ENCODE measurements around the gene CALCOCO2. TPM values are rescaled to one million over a fixed set of nuclear protein-coding genes. Genes with fewer than 3 reads are reported as not detected.
A peak's percentile ranks its signal among the peaks of the same experiment; 100 is the strongest.

The CALCOCO2 gene
- total and polyA plus RNA-seq, 2 of the 13 experiments (the other 11 are each of a cell fraction or from before 2014, with no cell fraction given) = 72.9 to 111 TPM

DNA sequence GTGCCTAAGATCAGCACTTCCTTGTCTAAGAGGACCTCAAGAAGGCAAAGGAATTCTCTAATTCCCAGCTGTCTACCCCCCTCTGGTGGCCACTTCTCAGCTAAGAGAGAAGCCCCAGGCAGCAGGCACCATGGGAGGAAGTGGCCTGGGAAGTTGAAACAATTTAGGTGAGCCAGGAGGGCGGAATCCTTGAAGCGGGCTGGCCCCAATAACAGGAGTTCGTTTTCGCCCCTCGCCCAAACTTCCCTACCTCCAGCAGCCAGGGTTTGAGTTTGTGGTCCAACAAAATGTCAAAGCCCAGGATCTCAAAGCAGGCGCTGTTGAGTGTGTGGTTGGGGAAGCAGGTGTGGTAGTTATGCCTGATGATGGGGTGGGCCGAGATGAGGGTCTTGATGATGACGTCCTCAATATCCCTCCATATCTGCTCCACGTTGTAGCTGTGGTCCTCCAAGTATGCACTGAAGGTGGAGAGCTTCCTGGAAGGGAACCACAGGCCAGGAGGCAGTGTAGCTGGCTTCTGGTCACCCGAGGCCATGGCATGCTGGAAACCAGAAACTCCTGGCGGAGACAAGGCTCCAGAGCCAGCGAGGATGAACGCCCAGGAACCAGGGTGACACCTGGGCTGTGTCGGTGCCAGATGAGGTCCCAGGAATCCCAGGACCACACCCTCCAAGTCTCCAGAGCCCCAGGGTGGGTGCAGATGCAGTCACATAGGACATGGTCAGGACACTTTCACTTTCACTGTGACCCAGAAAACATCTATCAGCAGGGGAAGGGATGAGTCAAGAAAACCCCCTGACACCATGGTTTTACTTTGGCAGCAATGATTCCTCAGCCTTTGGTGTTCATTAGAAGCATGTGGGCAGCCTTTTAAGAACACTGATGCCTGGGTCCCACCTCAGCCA lies 39.5 kb upstream of the CALCOCO2 start (continued):
- TF ChIP-seq MATR3 (CRISPR knock-in tag; IDR thresholded peaks at IDR 0.05) = no peak
- no peak for TF ChIP-seq ZFP82 (CRISPR knock-in tag; IDR thresholded peaks at IDR 0.05; ENCODE audit: borderline replicate concordance)
- peak; percentile 87 for TF ChIP-seq XRCC5 (optimal IDR thresholded peaks at IDR 0.05; ENCODE audit: low read length)
- TF ChIP-seq ZFYVE20 (CRISPR knock-in tag; IDR thresholded peaks at IDR 0.05; ENCODE audit: borderline replicate concordance, low read depth) = no peak
- no peak; the same call in 1 of the 2 replicates for TF ChIP-seq NKX3-1 (CRISPR knock-in tag; IDR thresholded peaks at IDR 0.05)
- no peak for TF ChIP-seq ZNF24 (IDR thresholded peaks at IDR 0.05)
- TF ChIP-seq TP53 (CRISPR knock-in tag; conservative IDR thresholded peaks at IDR 0.05) = no peak
- 0 out of 2 replicates have a peak, but pooled peaks have one; percentile 39 for TF ChIP-seq PHF20 (CRISPR knock-in tag; IDR thresholded peaks at IDR 0.05)
- 0 out of 2 replicates have a peak, but pooled peaks have one; percentile 60 for TF ChIP-seq ZNF761 (CRISPR knock-in tag; conservative IDR thresholded peaks at IDR 0.05)
- TF ChIP-seq SNAPC2 (CRISPR knock-in tag; IDR thresholded peaks at IDR 0.05) = no peak
- TF ChIP-seq ZNF670 (CRISPR knock-in tag; IDR thresholded peaks at IDR 0.05; ENCODE audit: borderline replicate concordance) = 0 out of 2 replicates have a peak, but pooled peaks have one; percentile 41
- TF ChIP-seq, protein P1, sequence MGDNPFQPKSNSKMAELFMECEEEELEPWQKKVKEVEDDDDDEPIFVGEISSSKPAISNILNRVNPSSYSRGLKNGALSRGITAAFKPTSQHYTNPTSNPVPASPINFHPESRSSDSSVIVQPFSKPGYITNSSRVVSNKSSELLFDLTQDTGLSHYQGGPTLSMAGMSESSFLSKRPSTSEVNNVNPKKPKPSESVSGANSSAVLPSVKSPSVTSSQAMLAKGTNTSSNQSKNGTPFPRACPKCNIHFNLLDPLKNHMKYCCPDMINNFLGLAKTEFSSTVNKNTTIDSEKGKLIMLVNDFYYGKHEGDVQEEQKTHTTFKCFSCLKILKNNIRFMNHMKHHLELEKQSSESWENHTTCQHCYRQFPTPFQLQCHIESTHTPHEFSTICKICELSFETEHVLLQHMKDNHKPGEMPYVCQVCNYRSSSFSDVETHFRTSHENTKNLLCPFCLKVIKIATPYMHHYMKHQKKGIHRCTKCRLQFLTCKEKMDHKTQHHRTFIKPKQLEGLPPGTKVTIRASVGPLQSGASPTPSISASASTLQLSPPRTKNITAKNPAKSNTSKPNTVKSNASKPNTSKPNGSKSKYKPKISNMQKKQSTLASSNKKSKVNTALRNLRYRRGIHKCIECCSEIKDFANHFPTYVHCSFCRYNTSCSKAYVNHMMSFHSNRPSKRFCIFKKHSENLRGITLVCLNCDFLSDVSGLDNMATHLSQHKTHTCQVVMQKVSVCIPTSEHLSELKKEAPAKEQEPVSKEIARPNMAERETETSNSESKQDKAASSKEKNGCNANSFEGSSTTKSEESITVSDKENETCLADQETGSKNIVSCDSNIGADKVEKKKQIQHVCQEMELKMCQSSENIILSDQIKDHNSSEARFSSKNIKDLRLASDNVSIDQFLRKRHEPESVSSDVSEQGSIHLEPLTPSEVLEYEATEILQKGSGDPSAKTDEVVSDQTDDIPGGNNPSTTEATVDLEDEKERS (CRISPR knock-in tag; IDR thresholded peaks at IDR 0.05) = no peak
- no peak for TF ChIP-seq ZSCAN30 (CRISPR knock-in tag; IDR thresholded peaks at IDR 0.05)
- no peak for TF ChIP-seq ZNF772 (CRISPR knock-in tag; IDR thresholded peaks at IDR 0.05)
- no peak for TF ChIP-seq ONECUT2 (CRISPR knock-in tag; IDR thresholded peaks at IDR 0.05)
- TF ChIP-seq GPN1 (CRISPR knock-in tag; IDR thresholded peaks at IDR 0.05; ENCODE audit: borderline replicate concordance) = 0 out of 2 replicates have a peak, but pooled peaks have one; percentile 40
- TF ChIP-seq SKI (IDR thresholded peaks at IDR 0.05; ENCODE audit: partially characterized antibody) = peak; percentile 7
- TF ChIP-seq GZF1 (CRISPR knock-in tag; IDR thresholded peaks at IDR 0.05) = 0 out of 2 replicates have a peak, but pooled peaks have one; percentile 56
- no peak for TF ChIP-seq ZNF83 (CRISPR knock-in tag; IDR thresholded peaks at IDR 0.05; ENCODE audit: borderline replicate concordance)
- TF ChIP-seq ZNF530 (CRISPR knock-in tag; IDR thresholded peaks at IDR 0.05; ENCODE audit: low read depth) = 0 out of 2 replicates have a peak, but pooled peaks have one; percentile 59
- no peak for TF ChIP-seq PLRG1 (conservative IDR thresholded peaks at IDR 0.05)
- TF ChIP-seq, protein P2, sequence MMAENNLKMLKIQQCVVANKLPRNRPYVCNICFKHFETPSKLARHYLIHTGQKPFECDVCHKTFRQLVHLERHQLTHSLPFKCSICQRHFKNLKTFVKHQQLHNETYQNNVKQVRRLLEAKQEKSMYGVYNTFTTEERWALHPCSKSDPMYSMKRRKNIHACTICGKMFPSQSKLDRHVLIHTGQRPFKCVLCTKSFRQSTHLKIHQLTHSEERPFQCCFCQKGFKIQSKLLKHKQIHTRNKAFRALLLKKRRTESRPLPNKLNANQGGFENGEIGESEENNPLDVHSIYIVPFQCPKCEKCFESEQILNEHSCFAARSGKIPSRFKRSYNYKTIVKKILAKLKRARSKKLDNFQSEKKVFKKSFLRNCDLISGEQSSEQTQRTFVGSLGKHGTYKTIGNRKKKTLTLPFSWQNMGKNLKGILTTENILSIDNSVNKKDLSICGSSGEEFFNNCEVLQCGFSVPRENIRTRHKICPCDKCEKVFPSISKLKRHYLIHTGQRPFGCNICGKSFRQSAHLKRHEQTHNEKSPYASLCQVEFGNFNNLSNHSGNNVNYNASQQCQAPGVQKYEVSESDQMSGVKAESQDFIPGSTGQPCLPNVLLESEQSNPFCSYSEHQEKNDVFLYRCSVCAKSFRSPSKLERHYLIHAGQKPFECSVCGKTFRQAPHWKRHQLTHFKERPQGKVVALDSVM (CRISPR knock-in tag; IDR thresholded peaks at IDR 0.05) = no peak
- TF ChIP-seq, protein P3, sequence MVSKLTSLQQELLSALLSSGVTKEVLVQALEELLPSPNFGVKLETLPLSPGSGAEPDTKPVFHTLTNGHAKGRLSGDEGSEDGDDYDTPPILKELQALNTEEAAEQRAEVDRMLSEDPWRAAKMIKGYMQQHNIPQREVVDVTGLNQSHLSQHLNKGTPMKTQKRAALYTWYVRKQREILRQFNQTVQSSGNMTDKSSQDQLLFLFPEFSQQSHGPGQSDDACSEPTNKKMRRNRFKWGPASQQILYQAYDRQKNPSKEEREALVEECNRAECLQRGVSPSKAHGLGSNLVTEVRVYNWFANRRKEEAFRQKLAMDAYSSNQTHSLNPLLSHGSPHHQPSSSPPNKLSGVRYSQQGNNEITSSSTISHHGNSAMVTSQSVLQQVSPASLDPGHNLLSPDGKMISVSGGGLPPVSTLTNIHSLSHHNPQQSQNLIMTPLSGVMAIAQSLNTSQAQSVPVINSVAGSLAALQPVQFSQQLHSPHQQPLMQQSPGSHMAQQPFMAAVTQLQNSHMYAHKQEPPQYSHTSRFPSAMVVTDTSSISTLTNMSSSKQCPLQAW (CRISPR knock-in tag; IDR thresholded peaks at IDR 0.05) = peak; percentile 62
- 0 out of 2 replicates have a peak, but pooled peaks have one; percentile 38 for TF ChIP-seq AKAP8 (CRISPR knock-in tag; IDR thresholded peaks at IDR 0.05)
